Spleen (tissue), 11 donors: ENCODE data around the gene FAM50A. TPM values are rescaled to one million over a fixed set of nuclear protein-coding genes. Genes with fewer than 3 reads are reported as not detected.

ENCODE experiments used
- DNase-seq: peaks from one replicate; pipeline ENCODE4 v3.0.0-alpha.2; 2020
- H3K27ac ChIP-seq, 8 donors: fragments of 200-600 bp; sonication (generic) in 7 of 8; 1 replicate in 4 of 8; 2 replicates in 4 of 8; pipeline versions ENCODE4 v1.5.0 to v1.8.0; 2016 to 2021; ENCODE audit warnings: inconsistent platforms in 4 of 8, mild to moderate bottlenecking in 4 of 8, moderate library complexity in 1 of 8
- H3K27me3 ChIP-seq, 7 donors: fragments of 200-600 bp; sonication (generic) in 6 of 7; replicated peaks in 1 of 7; 1 replicate in 4 of 7; 2 replicates in 3 of 7; pipeline versions ENCODE4 v1.5.0 to v1.8.0; 2016 to 2021; ENCODE audit warnings: inconsistent platforms in 3 of 7, mild to moderate bottlenecking in 1 of 7
- H3K36me3 ChIP-seq, 6 donors: fragments of 200-600 bp; sonication (generic) in 5 of 6; 1 replicate in 4 of 6; 2 replicates in 2 of 6; pipeline versions ENCODE4 v1.5.0 to v1.8.0; 2016 to 2021; ENCODE audit warnings: inconsistent platforms in 2 of 6
- H3K4me1 ChIP-seq, 6 donors: fragments of 200-600 bp; sonication (generic) in 5 of 6; 1 replicate in 3 of 6; 2 replicates in 3 of 6; pipeline versions ENCODE4 v1.5.0 to v1.8.0; 2016 to 2021; ENCODE audit warnings: inconsistent platforms in 3 of 6
- H3K4me3 ChIP-seq, 8 donors: fragments of 200-600 bp; sonication (generic) in 7 of 8; 1 replicate in 4 of 8; 2 replicates in 4 of 8; pipeline versions ENCODE4 v1.5.0 to v1.8.0; 2016 to 2021; ENCODE audit warnings: inconsistent platforms in 4 of 8, mild to moderate bottlenecking in 4 of 8, moderate library complexity in 2 of 8
- H3K9me3 ChIP-seq, 8 donors: fragments of 200-600 bp; sonication (generic) in 7 of 8; 1 replicate in 4 of 8; 2 replicates in 4 of 8; pipeline versions ENCODE4 v1.5.0 to v1.8.0; 2016 to 2021; ENCODE audit warnings: inconsistent platforms in 4 of 8
- POLR2A ChIP-seq, 3 donors: fragments of 450-650 bp; IDR thresholded peaks; one replicate each; pipeline ENCODE4 v1.5.1; 2017; ENCODE audit warnings: antibody characterized with exemption in 3 of 3, mild to moderate bottlenecking in 1 of 3
- POLR2AphosphoS5 ChIP-seq, 3 donors: sonication (generic); formaldehyde crosslinking; IDR thresholded peaks; one replicate each; pipeline ENCODE4 v1.5.1; 2017; ENCODE audit warnings: antibody characterized with exemption in 3 of 3
- WGBS, 5 donors: extraction: QIAGEN DNeasy Blood & Tissue Kit in 3 of 5; methylation state at CpG; one replicate each; pipeline versions ENCODE4 v1.1.5 to v1.1.7; 2013 to 2018; 5-methylcytosine and 5-hydroxymethylcytosine counted together
- intact Hi-C: fragments of 100-400 bp; cut with DNase I; formaldehyde crosslinking; loops from one replicate; pipeline ENCODE4 v1.15.0; 2023; ENCODE audit warnings: low total_unique reads
- polyA plus RNA-seq, 3 donors: library from polyadenylated mRNA; stranded (reverse); fragments of 200-250 nt; gene quantifications; one replicate each; pipeline ENCODE4 v1.2.1, GENCODE V29; 2013
- total RNA-seq, 7 donors: library from RNA; depleted of rRNA in 3 of 7; stranded (reverse); fragments of >200 nt in 3 of 7; fragmentation: NEBNext Ultra II Directional in 4 of 7; extraction: Animal tissue kit (Norgen Biotek cat#: 25700) in 4 of 7; gene quantifications; one replicate each; pipeline versions ENCODE4 v1.1.0 to v1.2.1, GENCODE V29; 2016 to 2021
- TF ChIP-seq, protein P1 (sequence below), 11 experiments: fragments of 200-600 bp in 7 of 11; fragments of 450-650 bp in 4 of 11; sonication (generic) in 4 of 11; IDR thresholded peaks in 8 of 11; conservative IDR thresholded peaks in 3 of 11; 1 replicate in 7 of 11; 2 replicates in 4 of 11; pipeline versions ENCODE4 v1.4.0 to v1.8.0; 2016 to 2021; ENCODE audit warnings: antibody characterized with exemption in 11 of 11, inconsistent platforms in 4 of 11, mild to moderate bottlenecking in 1 of 11
- donor health status: healthy with polysubstance abuse.
- donor health status: DM: no; HTN: no; CAD: no; lungs with moderate emphysema.
- donor health status: DM: no; HTN: no; CAD: no.
- donor health status: Bipolar disorder and iron deficiency.
- donor health status: healthy.
- donor health status: DM: no; HTN: no; CAD: no.
- donor health status: DM: yes; HTN: yes; CAD: no.

Gene FAM50A
- total and polyA plus RNA-seq, 10 donors, result 30.3 to 123 (median 47.9) TPM

- Histone ChIP-seq H3K4me1 (no peaks in the 10 kb centered on the region), H3K36me3 (peaks cover 0 to 85% (median 45%) of the 10 kb centered on the region in 6 donors), H3K27ac (no peak overlapping the region), H3K9me3 (no peaks in the 10 kb centered on the region), H3K4me3 (no peak overlapping the region), H3K27me3 (no peaks in the 10 kb centered on the region)
- TF ChIP-seq POLR2AphosphoS5 (IDR thresholded peaks at IDR 0.05) (no peak), POLR2A (IDR thresholded peaks at IDR 0.05) (no peak)
- TF ChIP-seq, protein P1, sequence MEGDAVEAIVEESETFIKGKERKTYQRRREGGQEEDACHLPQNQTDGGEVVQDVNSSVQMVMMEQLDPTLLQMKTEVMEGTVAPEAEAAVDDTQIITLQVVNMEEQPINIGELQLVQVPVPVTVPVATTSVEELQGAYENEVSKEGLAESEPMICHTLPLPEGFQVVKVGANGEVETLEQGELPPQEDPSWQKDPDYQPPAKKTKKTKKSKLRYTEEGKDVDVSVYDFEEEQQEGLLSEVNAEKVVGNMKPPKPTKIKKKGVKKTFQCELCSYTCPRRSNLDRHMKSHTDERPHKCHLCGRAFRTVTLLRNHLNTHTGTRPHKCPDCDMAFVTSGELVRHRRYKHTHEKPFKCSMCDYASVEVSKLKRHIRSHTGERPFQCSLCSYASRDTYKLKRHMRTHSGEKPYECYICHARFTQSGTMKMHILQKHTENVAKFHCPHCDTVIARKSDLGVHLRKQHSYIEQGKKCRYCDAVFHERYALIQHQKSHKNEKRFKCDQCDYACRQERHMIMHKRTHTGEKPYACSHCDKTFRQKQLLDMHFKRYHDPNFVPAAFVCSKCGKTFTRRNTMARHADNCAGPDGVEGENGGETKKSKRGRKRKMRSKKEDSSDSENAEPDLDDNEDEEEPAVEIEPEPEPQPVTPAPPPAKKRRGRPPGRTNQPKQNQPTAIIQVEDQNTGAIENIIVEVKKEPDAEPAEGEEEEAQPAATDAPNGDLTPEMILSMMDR (IDR thresholded peaks at IDR 0.05 in 8 of 11, conservative IDR thresholded peaks at IDR 0.05 in 3 of 11), result no peak
- intact Hi-C loops, result no loop called here
- DNase-seq, result no peak
- 91 to 100% (median 93%) methylated on average over 2 to 18 of the region's 18 CpGs for WGBS, 5 donors
Measured at GRCh38 chrX:154469880-154470279, 25.9 kb downstream of the FAM50A start.

GRCh38 chrX:154470434-154470833, 26.5 kb downstream of the FAM50A start:
- no peak overlapping the region for H3K27ac ChIP-seq
- H3K36me3 ChIP-seq, result peaks cover 0 to 80% (median 43%) of the 10 kb centered on the region in 6 donors

DNA sequence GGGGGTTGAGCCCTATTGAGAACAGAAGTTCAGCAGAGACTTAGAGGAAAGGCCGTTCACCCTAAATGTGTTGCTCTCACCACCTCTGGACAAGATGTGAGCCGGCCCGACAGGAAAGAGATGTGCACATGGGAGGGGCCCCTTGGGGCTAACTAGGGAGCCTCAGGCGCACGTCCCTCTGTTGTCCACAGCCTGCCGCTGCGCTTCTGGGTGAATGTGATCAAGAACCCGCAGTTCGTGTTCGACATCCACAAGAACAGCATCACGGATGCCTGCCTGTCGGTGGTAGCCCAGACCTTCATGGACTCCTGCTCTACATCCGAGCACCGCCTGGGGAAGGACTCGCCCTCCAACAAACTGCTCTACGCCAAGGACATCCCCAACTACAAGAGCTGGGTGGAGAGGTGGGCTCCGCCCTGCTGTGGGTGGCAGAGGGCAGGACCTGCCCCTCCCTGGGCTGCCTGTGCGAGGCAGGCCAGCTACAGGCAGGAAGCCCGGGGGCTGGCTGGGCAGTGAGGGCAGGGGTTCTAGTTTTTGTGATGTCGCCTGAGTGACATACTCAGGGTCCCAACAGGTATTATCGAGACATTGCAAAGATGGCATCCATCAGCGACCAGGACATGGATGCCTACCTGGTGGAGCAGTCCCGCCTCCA, 27.1 kb downstream of the FAM50A start:
- peak; percentile 72 for DNase-seq
- WGBS, 5 donors, result 82 to 86% (median 86%) methylated on average over 16 to 23 of the region's 23 CpGs; no CpG with 5 or more reads in 1 of the 5 donors

More at GRCh38 chrX:154470434-154470833, 26.5 kb downstream of the FAM50A start:
- no peaks in the 10 kb centered on the region for H3K4me1 ChIP-seq
- no peaks in the 10 kb centered on the region for H3K27me3 ChIP-seq
- no peaks in the 10 kb centered on the region for H3K9me3 ChIP-seq
- intact Hi-C loops, result no loop called here
- DNase-seq, result peak; percentile 67
- TF ChIP-seq POLR2A (IDR thresholded peaks at IDR 0.05) (no peak), POLR2AphosphoS5 (IDR thresholded peaks at IDR 0.05) (no peak)
- TF ChIP-seq, protein P1 (IDR thresholded peaks at IDR 0.05 in 8 of 11, conservative IDR thresholded peaks at IDR 0.05 in 3 of 11), result no peak
- WGBS, 5 donors, result 92 to 96% (median 94%) methylated on average over 10 to 14 of the region's 14 CpGs
- no peak overlapping the region for H3K4me3 ChIP-seq

GRCh38 chrX:154471839-154472684, 28.1 kb downstream of the FAM50A start:
- TF ChIP-seq POLR2A (IDR thresholded peaks at IDR 0.05) (no peak), POLR2AphosphoS5 (IDR thresholded peaks at IDR 0.05) (no peak)
- TF ChIP-seq, protein P1 (IDR thresholded peaks at IDR 0.05 in 8 of 11, conservative IDR thresholded peaks at IDR 0.05 in 3 of 11), result no peak
- intact Hi-C loops, result no loop called here
- no peak overlapping the region for H3K4me3 ChIP-seq
- no peaks in the 10 kb centered on the region for H3K9me3 ChIP-seq
- H3K27me3 ChIP-seq, result no peaks in the 10 kb centered on the region
- H3K4me1 ChIP-seq, result no peaks in the 10 kb centered on the region
- no peak overlapping the region for H3K27ac ChIP-seq
- peaks cover 0 to 63% (median 29%) of the 10 kb centered on the region in 6 donors for H3K36me3 ChIP-seq
- 86 to 92% (median 88%) methylated on average over 14 to 23 of the region's 23 CpGs for WGBS, 5 donors
- DNase-seq, result no peak

More for the DNA sequence above, 27.1 kb downstream of the FAM50A start:
- H3K36me3 ChIP-seq, result peaks cover 0 to 74% (median 37%) of the 10 kb centered on the region in 6 donors
- no peak overlapping the region for H3K4me3 ChIP-seq
- no peak overlapping the region for H3K27ac ChIP-seq
- H3K9me3 ChIP-seq, result no peaks in the 10 kb centered on the region
- H3K4me1 ChIP-seq, result no peaks in the 10 kb centered on the region
- no peaks in the 10 kb centered on the region for H3K27me3 ChIP-seq
- intact Hi-C loops, result no loop called here
- TF ChIP-seq POLR2AphosphoS5 (IDR thresholded peaks at IDR 0.05) (peak in 1 of 3 donors; percentile 22), POLR2A (IDR thresholded peaks at IDR 0.05) (no peak)
